HL-60 (cell line): Measurements from ENCODE around the gene TRIP6.

ENCODE experiments used
- DNase-seq, 2 experiments: peaks; one replicate each; pipeline ENCODE4 v3.0.0-alpha.2; 2010 to 2020; ENCODE audit warnings: low read depth in 1 of 2, low spot score in 1 of 2
- H3K27ac ChIP-seq: fragments of 250-450 bp; sonication (Bioruptor Pico); replicated peaks from 2 replicates; pipeline ENCODE4 v1.5.1; 2020; ENCODE audit warnings: mild to moderate bottlenecking, moderate library complexity
- H3K27me3 ChIP-seq: fragments of 250-450 bp; sonication (Bioruptor Pico); 2 replicates; pipeline ENCODE4 v1.5.1; 2021; ENCODE audit warnings: mild to moderate bottlenecking, moderate library complexity; ENCODE audit not compliant: insufficient read depth, poor library complexity, severe bottlenecking
- H3K4me3 ChIP-seq: replicated peaks from 2 replicates; pipeline ENCODE4 v1.5.1; 2011; ENCODE audit warnings: mild to moderate bottlenecking, control low read depth, low read length; ENCODE audit not compliant: insufficient read depth
- GABPA ChIP-seq: IDR thresholded peaks from 2 replicates; pipeline ENCODE4 v1.6.1; 2012; ENCODE audit warnings: low read depth
- POLR2AphosphoS5 ChIP-seq: IDR thresholded peaks from 2 replicates; pipeline ENCODE4 v1.6.1; 2012; ENCODE audit warnings: low read depth
- SPI1 ChIP-seq: IDR thresholded peaks from 2 replicates; pipeline ENCODE4 v1.6.1; 2012; ENCODE audit warnings: low read depth, mild to moderate bottlenecking, borderline replicate concordance
- TF ChIP-seq, protein P1 (sequence below): IDR thresholded peaks from 2 replicates; pipeline ENCODE4 v1.6.1; 2012; ENCODE audit warnings: low read depth; ENCODE audit not compliant: insufficient replicate concordance
- TF ChIP-seq, protein P2 (sequence below): IDR thresholded peaks from one replicate; pipeline ENCODE4 v1.5.1; 2011; ENCODE audit warnings: low read length, control low read depth, inconsistent platforms; ENCODE audit not compliant: insufficient read depth

The TRIP6 gene

DNA sequence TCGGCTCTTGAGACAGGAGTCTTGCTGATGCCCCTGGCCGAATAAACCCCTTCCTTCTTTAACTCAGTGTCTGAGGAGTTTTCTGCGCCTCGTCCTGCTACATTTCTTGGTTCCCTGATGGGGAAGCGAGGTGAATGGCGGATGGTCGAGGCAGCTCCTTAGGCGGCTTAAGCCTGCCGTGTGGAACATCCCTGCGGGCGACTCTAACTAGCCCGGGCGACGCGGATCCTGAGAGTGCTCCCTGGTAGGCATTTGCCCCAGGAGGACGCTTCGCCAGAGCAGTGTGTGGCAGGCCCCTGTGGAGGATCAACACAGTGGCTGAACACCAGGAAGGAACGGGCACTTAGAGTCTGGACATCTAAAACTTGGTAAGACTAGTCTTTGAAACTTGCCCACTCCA is 27.8 kb upstream of the TRIP6 start:
- no peak for DNase-seq
- no peak overlapping the region for H3K27ac ChIP-seq

GRCh38 chr7:100840470-100841100 is 26.6 kb upstream of the TRIP6 start:
- no peak for DNase-seq
- H3K4me3 ChIP-seq = no peak overlapping the region
- TF ChIP-seq SPI1 = no peak
- TF ChIP-seq, protein P1, sequence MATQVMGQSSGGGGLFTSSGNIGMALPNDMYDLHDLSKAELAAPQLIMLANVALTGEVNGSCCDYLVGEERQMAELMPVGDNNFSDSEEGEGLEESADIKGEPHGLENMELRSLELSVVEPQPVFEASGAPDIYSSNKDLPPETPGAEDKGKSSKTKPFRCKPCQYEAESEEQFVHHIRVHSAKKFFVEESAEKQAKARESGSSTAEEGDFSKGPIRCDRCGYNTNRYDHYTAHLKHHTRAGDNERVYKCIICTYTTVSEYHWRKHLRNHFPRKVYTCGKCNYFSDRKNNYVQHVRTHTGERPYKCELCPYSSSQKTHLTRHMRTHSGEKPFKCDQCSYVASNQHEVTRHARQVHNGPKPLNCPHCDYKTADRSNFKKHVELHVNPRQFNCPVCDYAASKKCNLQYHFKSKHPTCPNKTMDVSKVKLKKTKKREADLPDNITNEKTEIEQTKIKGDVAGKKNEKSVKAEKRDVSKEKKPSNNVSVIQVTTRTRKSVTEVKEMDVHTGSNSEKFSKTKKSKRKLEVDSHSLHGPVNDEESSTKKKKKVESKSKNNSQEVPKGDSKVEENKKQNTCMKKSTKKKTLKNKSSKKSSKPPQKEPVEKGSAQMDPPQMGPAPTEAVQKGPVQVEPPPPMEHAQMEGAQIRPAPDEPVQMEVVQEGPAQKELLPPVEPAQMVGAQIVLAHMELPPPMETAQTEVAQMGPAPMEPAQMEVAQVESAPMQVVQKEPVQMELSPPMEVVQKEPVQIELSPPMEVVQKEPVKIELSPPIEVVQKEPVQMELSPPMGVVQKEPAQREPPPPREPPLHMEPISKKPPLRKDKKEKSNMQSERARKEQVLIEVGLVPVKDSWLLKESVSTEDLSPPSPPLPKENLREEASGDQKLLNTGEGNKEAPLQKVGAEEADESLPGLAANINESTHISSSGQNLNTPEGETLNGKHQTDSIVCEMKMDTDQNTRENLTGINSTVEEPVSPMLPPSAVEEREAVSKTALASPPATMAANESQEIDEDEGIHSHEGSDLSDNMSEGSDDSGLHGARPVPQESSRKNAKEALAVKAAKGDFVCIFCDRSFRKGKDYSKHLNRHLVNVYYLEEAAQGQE = no peak
- TF ChIP-seq, protein P2, sequence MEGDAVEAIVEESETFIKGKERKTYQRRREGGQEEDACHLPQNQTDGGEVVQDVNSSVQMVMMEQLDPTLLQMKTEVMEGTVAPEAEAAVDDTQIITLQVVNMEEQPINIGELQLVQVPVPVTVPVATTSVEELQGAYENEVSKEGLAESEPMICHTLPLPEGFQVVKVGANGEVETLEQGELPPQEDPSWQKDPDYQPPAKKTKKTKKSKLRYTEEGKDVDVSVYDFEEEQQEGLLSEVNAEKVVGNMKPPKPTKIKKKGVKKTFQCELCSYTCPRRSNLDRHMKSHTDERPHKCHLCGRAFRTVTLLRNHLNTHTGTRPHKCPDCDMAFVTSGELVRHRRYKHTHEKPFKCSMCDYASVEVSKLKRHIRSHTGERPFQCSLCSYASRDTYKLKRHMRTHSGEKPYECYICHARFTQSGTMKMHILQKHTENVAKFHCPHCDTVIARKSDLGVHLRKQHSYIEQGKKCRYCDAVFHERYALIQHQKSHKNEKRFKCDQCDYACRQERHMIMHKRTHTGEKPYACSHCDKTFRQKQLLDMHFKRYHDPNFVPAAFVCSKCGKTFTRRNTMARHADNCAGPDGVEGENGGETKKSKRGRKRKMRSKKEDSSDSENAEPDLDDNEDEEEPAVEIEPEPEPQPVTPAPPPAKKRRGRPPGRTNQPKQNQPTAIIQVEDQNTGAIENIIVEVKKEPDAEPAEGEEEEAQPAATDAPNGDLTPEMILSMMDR = no peak
- no peak for TF ChIP-seq GABPA
- no peak for TF ChIP-seq POLR2AphosphoS5
- no peak overlapping the region for H3K27ac ChIP-seq
- no peaks in the 10 kb centered on the region for H3K27me3 ChIP-seq

More for the DNA sequence above, 27.8 kb upstream of the TRIP6 start:
- TF ChIP-seq, protein P1 = no peak
- no peak for TF ChIP-seq SPI1
- TF ChIP-seq, protein P2 = no peak
- no peak for TF ChIP-seq GABPA
- TF ChIP-seq POLR2AphosphoS5 = no peak
- H3K4me3 ChIP-seq = no peak overlapping the region
- no peaks in the 10 kb centered on the region for H3K27me3 ChIP-seq

GRCh38 chr7:100847360-100847759 is 19.8 kb upstream of the TRIP6 start:
- Histone ChIP-seq H3K27ac (no peak overlapping the region), H3K4me3 (no peak overlapping the region), H3K27me3 (no peaks in the 10 kb centered on the region)
- TF ChIP-seq POLR2AphosphoS5 (no peak), SPI1 (no peak), GABPA (no peak)
- TF ChIP-seq, protein P1 = no peak
- TF ChIP-seq, protein P2 = no peak
- no peak for DNase-seq
